Measurements from ENCODE around the gene RBFOX1.

DNA sequence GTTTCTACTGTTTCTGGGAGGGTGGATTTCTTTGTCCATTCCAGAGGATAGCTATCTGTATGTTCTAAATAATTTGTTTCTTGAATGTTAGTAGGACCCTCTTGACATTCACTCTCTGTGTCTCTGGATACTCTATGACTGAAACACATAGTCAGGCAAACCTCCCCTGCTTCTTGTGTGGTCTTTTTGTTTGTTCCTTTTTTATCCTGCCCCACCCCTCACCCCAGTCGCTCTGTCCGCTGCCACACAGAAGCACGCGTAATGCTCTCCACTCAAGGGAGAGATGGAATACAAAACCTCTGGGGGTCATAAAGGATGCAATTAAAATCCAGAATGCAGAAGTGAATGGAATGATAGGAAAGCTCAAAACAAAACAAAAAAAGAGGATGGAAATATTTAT, 253.1 kb downstream of the RBFOX1 start:
- no peak for TF ChIP-seq EZH2 (IDR thresholded peaks at IDR 0.05; ENCODE audit: borderline replicate concordance, low read length)
- TF ChIP-seq, protein P1, sequence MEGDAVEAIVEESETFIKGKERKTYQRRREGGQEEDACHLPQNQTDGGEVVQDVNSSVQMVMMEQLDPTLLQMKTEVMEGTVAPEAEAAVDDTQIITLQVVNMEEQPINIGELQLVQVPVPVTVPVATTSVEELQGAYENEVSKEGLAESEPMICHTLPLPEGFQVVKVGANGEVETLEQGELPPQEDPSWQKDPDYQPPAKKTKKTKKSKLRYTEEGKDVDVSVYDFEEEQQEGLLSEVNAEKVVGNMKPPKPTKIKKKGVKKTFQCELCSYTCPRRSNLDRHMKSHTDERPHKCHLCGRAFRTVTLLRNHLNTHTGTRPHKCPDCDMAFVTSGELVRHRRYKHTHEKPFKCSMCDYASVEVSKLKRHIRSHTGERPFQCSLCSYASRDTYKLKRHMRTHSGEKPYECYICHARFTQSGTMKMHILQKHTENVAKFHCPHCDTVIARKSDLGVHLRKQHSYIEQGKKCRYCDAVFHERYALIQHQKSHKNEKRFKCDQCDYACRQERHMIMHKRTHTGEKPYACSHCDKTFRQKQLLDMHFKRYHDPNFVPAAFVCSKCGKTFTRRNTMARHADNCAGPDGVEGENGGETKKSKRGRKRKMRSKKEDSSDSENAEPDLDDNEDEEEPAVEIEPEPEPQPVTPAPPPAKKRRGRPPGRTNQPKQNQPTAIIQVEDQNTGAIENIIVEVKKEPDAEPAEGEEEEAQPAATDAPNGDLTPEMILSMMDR (IDR thresholded peaks at IDR 0.05; ENCODE audit: low read length), result no peak

Data from OCI-LY1 (cell line).